Measurements from ENCODE around the gene DZIP3. TPM values are rescaled to one million over a fixed set of nuclear protein-coding genes. Genes with fewer than 3 reads are reported as not detected.

The DZIP3 gene
- total RNA-seq, 1 experiment from 2014 or later: 5.4 TPM

- DNase-seq: no peak
- H3K27me3 ChIP-seq: no peaks in the 10 kb centered on the region
Observed at GRCh38 chr3:108724101-108724500, 134.6 kb downstream of the DZIP3 start.

GRCh38 chr3:108728105-108728504, 138.6 kb downstream of the DZIP3 start:
- no peaks in the 10 kb centered on the region for H3K9me3 ChIP-seq
- no peak for DNase-seq
- H3K36me3 ChIP-seq: no peaks in the 10 kb centered on the region

More at GRCh38 chr3:108724101-108724500, 134.6 kb downstream of the DZIP3 start:
- H3K36me3 ChIP-seq: no peaks in the 10 kb centered on the region
- H3K9me3 ChIP-seq: no peaks in the 10 kb centered on the region
- no peak overlapping the region for H3K4me3 ChIP-seq

GRCh38 chr3:108728934-108729333, 139.4 kb downstream of the DZIP3 start:
- Histone ChIP-seq H3K36me3 (no peaks in the 10 kb centered on the region), H3K4me3 (no peak overlapping the region), H3K9me3 (no peaks in the 10 kb centered on the region), H3K27me3 (peaks cover 4% of the 10 kb centered on the region; the same call in 1 of the 2 replicates)
- no peak for DNase-seq

More at GRCh38 chr3:108728105-108728504, 138.6 kb downstream of the DZIP3 start:
- Histone ChIP-seq H3K4me3 (no peak overlapping the region), H3K27me3 (no peaks in the 10 kb centered on the region)

- H3K36me3 ChIP-seq: no peaks in the 10 kb centered on the region
- H3K27me3 ChIP-seq: peaks cover 6% of the 10 kb centered on the region; the same call in 1 of the 2 replicates
- DNase-seq: no peak
- H3K9me3 ChIP-seq: no peaks in the 10 kb centered on the region
- no peak overlapping the region for H3K4me3 ChIP-seq
Observed at GRCh38 chr3:108736821-108737220, 147.3 kb downstream of the DZIP3 start.

- no peaks in the 10 kb centered on the region for H3K9me3 ChIP-seq
- H3K36me3 ChIP-seq: no peaks in the 10 kb centered on the region
- H3K27me3 ChIP-seq: no peaks in the 10 kb centered on the region
- DNase-seq: no peak
- H3K4me3 ChIP-seq: no peak overlapping the region
Observed at GRCh38 chr3:108742929-108743328, 153.4 kb downstream of the DZIP3 start.

Other genes starting within 250 kb of the DZIP3 start
- gene MYH15, start 79.1 kb upstream of the DZIP3 start, total RNA-seq (2014; rRNA removed; shearing (Covaris generic); ENCODE audit: low replicate concordance): not detected in 2 replicates
- gene CIP2A, start 284 bp upstream of the DZIP3 start, total RNA-seq (2014; rRNA removed; shearing (Covaris generic); ENCODE audit: low replicate concordance): 34.0 and 50.2 TPM in 2 replicates
- not detected in 2 replicates for gene RETNLB, start 167.7 kb downstream of the DZIP3 start, total RNA-seq (2014; rRNA removed; shearing (Covaris generic); ENCODE audit: low replicate concordance)
- not detected in 2 replicates for gene TRAT1, start 233.1 kb downstream of the DZIP3 start, total RNA-seq (2014; rRNA removed; shearing (Covaris generic); ENCODE audit: low replicate concordance)

All from MG63 (cell line).